Ureter (tissue), 1 donor: Measurements from ENCODE around the gene NBPF1. TPM values are rescaled to one million over a fixed set of nuclear protein-coding genes. Genes with fewer than 3 reads are reported as not detected.
A peak's percentile ranks its signal among the peaks of the same experiment; 100 is the strongest.
"Not testable (repeated sequence)": the region's sequence is repeated elsewhere in the genome, so short reads cannot be mapped to it uniquely, and the experiment has no call there.

Experiments
- DNase-seq: peaks from one replicate; pipeline ENCODE4 v3.0.0-alpha.2; 2020; ENCODE audit warnings: low spot score
- total RNA-seq: library from RNA; stranded (reverse); gene quantifications from one replicate; pipeline ENCODE4 v1.2.4, GENCODE V29; 2023
- donor health status: DM: yes; HTN: yes; CAD: no.

The NBPF1 gene
- total RNA-seq, 1 donor from 2014 or later: 61.9 TPM

GRCh38 chr1:16605532-16606505, 7.5 kb downstream of the NBPF1 start:
- peak; percentile 42 for DNase-seq

- no peak for DNase-seq
Observed at GRCh38 chr1:16605213-16605525, 8.2 kb downstream of the NBPF1 start.

GRCh38 chr1:16604514-16605212, 8.7 kb downstream of the NBPF1 start:
- DNase-seq: peak; percentile 39

- DNase-seq: not testable (repeated sequence)
Observed at GRCh38 chr1:16603623-16604022, 9.7 kb downstream of the NBPF1 start.

GRCh38 chr1:16602336-16603011, 10.9 kb downstream of the NBPF1 start:
- DNase-seq: peak; percentile 35

- not testable (repeated sequence) for DNase-seq
Observed at GRCh38 chr1:16600855-16601786, 12.2 kb downstream of the NBPF1 start.

GRCh38 chr1:16599326-16599725, 14.0 kb downstream of the NBPF1 start:
- DNase-seq: peak; percentile 34

- not testable (repeated sequence) for DNase-seq
Observed at GRCh38 chr1:16595216-16595615, 18.1 kb downstream of the NBPF1 start.

GRCh38 chr1:16591845-16592244, 21.5 kb downstream of the NBPF1 start:
- DNase-seq: not testable (repeated sequence)

- DNase-seq: not testable (repeated sequence)
Observed at GRCh38 chr1:16588081-16588480, 25.3 kb downstream of the NBPF1 start.

GRCh38 chr1:16587639-16588038, 25.7 kb downstream of the NBPF1 start:
- not testable (repeated sequence) for DNase-seq

- DNase-seq: not testable (repeated sequence)
Observed at GRCh38 chr1:16565324-16565723, 48.0 kb downstream of the NBPF1 start.

- DNase-seq: not testable (repeated sequence)
Observed at GRCh38 chr1:16561035-16561434, 52.3 kb downstream of the NBPF1 start.

- not testable (repeated sequence) for DNase-seq
Observed at GRCh38 chr1:16560498-16560897, 52.9 kb downstream of the NBPF1 start.

- DNase-seq: not testable (repeated sequence)
Observed at GRCh38 chr1:16559688-16560087, 53.7 kb downstream of the NBPF1 start.

GRCh38 chr1:16557034-16557433, 56.3 kb downstream of the NBPF1 start:
- DNase-seq: not testable (repeated sequence)

- not testable (repeated sequence) for DNase-seq
Observed at GRCh38 chr1:16553244-16553643, 60.1 kb downstream of the NBPF1 start.

- not testable (repeated sequence) for DNase-seq
Observed at GRCh38 chr1:16550212-16550918, 63.0 kb downstream of the NBPF1 start.

- DNase-seq: not testable (repeated sequence)
Observed at GRCh38 chr1:16549545-16549944, 63.8 kb downstream of the NBPF1 start.

- not testable (repeated sequence) for DNase-seq
Observed at GRCh38 chr1:16547502-16548241, 65.7 kb downstream of the NBPF1 start.
